HL-60 (cell line): ENCODE data around the gene MILR1.

Experiments
- DNase-seq, 2 experiments: peaks; one replicate each; pipeline ENCODE4 v3.0.0-alpha.2; 2010 to 2020; ENCODE audit warnings: low read depth in 1 of 2, low spot score in 1 of 2
- H3K27ac ChIP-seq: fragments of 250-450 bp; sonication (Bioruptor Pico); replicated peaks from 2 replicates; pipeline ENCODE4 v1.5.1; 2020; ENCODE audit warnings: mild to moderate bottlenecking, moderate library complexity
- H3K27me3 ChIP-seq: fragments of 250-450 bp; sonication (Bioruptor Pico); 2 replicates; pipeline ENCODE4 v1.5.1; 2021; ENCODE audit warnings: mild to moderate bottlenecking, moderate library complexity; ENCODE audit not compliant: insufficient read depth, poor library complexity, severe bottlenecking
- H3K4me3 ChIP-seq: replicated peaks from 2 replicates; pipeline ENCODE4 v1.5.1; 2011; ENCODE audit warnings: mild to moderate bottlenecking, control low read depth, low read length; ENCODE audit not compliant: insufficient read depth
- CTCF ChIP-seq: IDR thresholded peaks from one replicate; pipeline ENCODE4 v1.5.1; 2011; ENCODE audit warnings: low read length, control low read depth, inconsistent platforms; ENCODE audit not compliant: insufficient read depth
- GABPA ChIP-seq: IDR thresholded peaks from 2 replicates; pipeline ENCODE4 v1.6.1; 2012; ENCODE audit warnings: low read depth
- POLR2AphosphoS5 ChIP-seq: IDR thresholded peaks from 2 replicates; pipeline ENCODE4 v1.6.1; 2012; ENCODE audit warnings: low read depth
- REST ChIP-seq: IDR thresholded peaks from 2 replicates; pipeline ENCODE4 v1.6.1; 2012; ENCODE audit warnings: low read depth; ENCODE audit not compliant: insufficient replicate concordance
- SPI1 ChIP-seq: IDR thresholded peaks from 2 replicates; pipeline ENCODE4 v1.6.1; 2012; ENCODE audit warnings: low read depth, mild to moderate bottlenecking, borderline replicate concordance

The MILR1 gene

GRCh38 chr17:64411999-64412771 is 36.7 kb upstream of the MILR1 start:
- peak; percentile 57 to 93 for DNase-seq
- no peaks in the 10 kb centered on the region for H3K27me3 ChIP-seq
- H3K27ac ChIP-seq = peak overlapping the region; percentile 85
- no peak for TF ChIP-seq CTCF
- peak; percentile 46; the same call in 1 of the 2 replicates for TF ChIP-seq POLR2AphosphoS5
- TF ChIP-seq REST = peak; percentile 18
- no peak for TF ChIP-seq GABPA
- TF ChIP-seq SPI1 = peak; percentile 65; the same call in 1 of the 2 replicates
- peak overlapping the region; percentile 23 for H3K4me3 ChIP-seq

- TF ChIP-seq REST = no peak
- no peak for TF ChIP-seq GABPA
- TF ChIP-seq SPI1 = no peak
- TF ChIP-seq CTCF = no peak
- H3K27me3 ChIP-seq = no peaks in the 10 kb centered on the region
- no peak overlapping the region for H3K4me3 ChIP-seq
- H3K27ac ChIP-seq = no peak overlapping the region; the same call in 1 of the 2 replicates
- DNase-seq = no peak
Measured at GRCh38 chr17:64412944-64413381, 36.0 kb upstream of the MILR1 start.

GRCh38 chr17:64413513-64413912 is 35.4 kb upstream of the MILR1 start:
- no peaks in the 10 kb centered on the region for H3K27me3 ChIP-seq
- DNase-seq = no peak
- H3K27ac ChIP-seq = no peak overlapping the region
- H3K4me3 ChIP-seq = no peak overlapping the region
- no peak for TF ChIP-seq GABPA
- TF ChIP-seq REST = no peak
- TF ChIP-seq CTCF = no peak
- TF ChIP-seq POLR2AphosphoS5 = no peak
- TF ChIP-seq SPI1 = no peak
